HEK293T (cell line): Measurements from ENCODE around the gene ZNF76.
A peak's percentile ranks its signal among the peaks of the same experiment; 100 is the strongest.
"Not testable (repeated sequence)": the region's sequence is repeated elsewhere in the genome, so short reads cannot be mapped to it uniquely, and the experiment has no call there.

ENCODE experiments used
- CTCF ChIA-PET: fragments of 350-600 bp; formaldehyde crosslinking; extraction: SDS; loops from one replicate; lab custom pipeline; 2021; ENCODE audit warnings: antibody characterized with exemption, inconsistent platforms; lab: Yijun Ruan, JAX
- POLR2A ChIA-PET: fragments of 350-600 bp; formaldehyde crosslinking; extraction: SDS; loops from one replicate; lab custom pipeline; 2020; ENCODE audit warnings: antibody characterized with exemption, inconsistent platforms; lab: Yijun Ruan, JAX
- DNase-seq: peaks from one replicate; pipeline ENCODE4 v3.0.0; 2012; ENCODE audit warnings: mixed read lengths; ENCODE audit errors: extremely low spot score
- ARNT ChIP-seq: fragments of 450-650 bp; IDR thresholded peaks from 2 replicates; pipeline ENCODE4 v1.6.1; 2017; ENCODE audit warnings: mild to moderate bottlenecking
- BHLHE40 ChIP-seq: fragments of 450-650 bp; IDR thresholded peaks from 2 replicates; pipeline ENCODE4 v1.6.1; 2016; ENCODE audit warnings: mild to moderate bottlenecking, moderate library complexity, borderline replicate concordance
- CTBP1 ChIP-seq: fragments of 450-650 bp; IDR thresholded peaks from 2 replicates; pipeline ENCODE4 v1.6.1; 2016; ENCODE audit warnings: borderline replicate concordance
- ELF4 ChIP-seq: fragments of 450-650 bp; IDR thresholded peaks from 2 replicates; pipeline ENCODE4 v1.6.1; 2017; ENCODE audit warnings: antibody characterized with exemption
- FOXA1 ChIP-seq: fragments of 450-650 bp; IDR thresholded peaks from 2 replicates; pipeline ENCODE4 v1.6.1; 2016; ENCODE audit warnings: mild to moderate bottlenecking
- FOXK2 ChIP-seq: fragments of 450-650 bp; IDR thresholded peaks from 2 replicates; pipeline ENCODE4 v1.6.1; 2016; ENCODE audit warnings: mild to moderate bottlenecking
- FOXM1 ChIP-seq: fragments of 450-650 bp; IDR thresholded peaks from 2 replicates; pipeline ENCODE4 v1.6.1; 2017; ENCODE audit warnings: mild to moderate bottlenecking, borderline replicate concordance
- HDGF ChIP-seq: fragments of 450-650 bp; IDR thresholded peaks from 2 replicates; pipeline ENCODE4 v1.6.1; 2017; ENCODE audit warnings: antibody characterized with exemption, borderline replicate concordance
- L3MBTL2 ChIP-seq: fragments of 450-650 bp; conservative IDR thresholded peaks from 2 replicates; pipeline ENCODE4 v1.6.1; 2016; ENCODE audit warnings: mild to moderate bottlenecking
- LEF1 ChIP-seq: fragments of 450-650 bp; IDR thresholded peaks from 2 replicates; pipeline ENCODE4 v1.6.1; 2017; ENCODE audit warnings: mild to moderate bottlenecking, borderline replicate concordance
- NFRKB ChIP-seq: fragments of 450-650 bp; IDR thresholded peaks from 2 replicates; pipeline ENCODE4 v1.6.1; 2016; ENCODE audit warnings: mild to moderate bottlenecking, moderate library complexity
- SP1 ChIP-seq: fragments of 450-650 bp; IDR thresholded peaks from 2 replicates; pipeline ENCODE4 v1.6.1; 2017
- SUZ12 ChIP-seq: fragments of 450-650 bp; IDR thresholded peaks from 2 replicates; pipeline ENCODE4 v1.6.1; 2016; ENCODE audit warnings: mild to moderate bottlenecking
- TARDBP ChIP-seq: fragments of 450-650 bp; IDR thresholded peaks from 2 replicates; pipeline ENCODE4 v1.6.1; 2016
- ZNF384 ChIP-seq: fragments of 450-650 bp; IDR thresholded peaks from 2 replicates; pipeline ENCODE4 v1.6.1; 2016
- TF ChIP-seq, protein P1 (sequence below): fragments of 450-650 bp; IDR thresholded peaks from 2 replicates; pipeline ENCODE4 v1.6.1; 2016

ZNF76 gene

DNA sequence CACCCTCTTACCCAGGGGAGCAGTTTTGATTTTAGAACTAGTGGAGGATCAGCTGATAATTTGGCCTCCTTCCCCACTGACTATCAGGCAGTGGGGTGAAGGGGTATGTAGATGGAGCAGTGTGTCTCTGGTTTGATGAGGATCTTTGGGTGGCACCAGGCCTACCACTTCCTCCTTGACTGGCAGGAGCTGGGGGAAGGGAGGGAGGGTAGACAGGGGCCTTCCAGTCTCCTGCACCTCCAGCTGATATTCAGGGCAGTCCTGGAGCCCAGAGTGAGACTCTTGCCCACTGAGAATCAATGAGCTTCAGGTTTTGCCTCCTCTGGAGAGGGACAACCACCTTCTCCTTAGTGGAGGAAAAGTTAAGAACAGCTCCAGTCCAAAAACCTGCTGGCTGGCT is 41.3 kb downstream of the ZNF76 start:
- DNase-seq: no peak
- CTCF ChIA-PET: interaction anchor here (1.0 kb wide), 1 partner anchor 26 kb away, joined by 4 read pairs; no protein-coding TSS in a partner anchor
- POLR2A ChIA-PET: no interaction called here
- no peak for TF ChIP-seq CTBP1

DNA sequence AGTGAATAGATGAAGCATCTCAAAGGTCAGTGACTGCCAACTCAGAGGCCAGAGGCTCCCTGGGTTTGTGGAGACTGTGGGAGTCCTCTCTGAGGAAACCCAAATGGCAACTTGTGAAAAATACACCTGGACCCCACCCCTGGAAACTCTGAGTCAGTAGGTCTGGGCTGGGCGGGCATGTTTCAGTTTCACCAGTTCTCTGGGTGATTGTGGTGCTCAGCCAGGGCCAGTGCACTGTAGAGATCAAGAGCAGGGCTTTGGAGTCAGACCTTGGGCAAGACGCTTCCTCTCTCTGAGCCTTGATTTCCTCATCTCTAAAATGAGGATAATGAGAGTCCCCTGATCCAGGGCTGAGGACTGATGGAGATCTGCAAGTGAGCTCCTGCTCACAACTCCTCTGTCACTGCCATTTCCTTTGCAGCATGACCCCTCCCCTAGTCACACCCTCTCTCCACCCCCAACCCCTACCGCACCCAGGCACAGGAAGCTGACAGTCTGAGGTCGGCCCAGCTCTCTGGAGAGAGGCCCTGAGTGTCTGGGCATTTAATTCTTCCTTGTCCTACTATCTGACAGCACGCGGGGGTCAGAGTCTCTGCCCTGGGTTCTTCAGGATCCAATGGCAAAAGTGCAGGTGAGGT is 43.2 kb downstream of the ZNF76 start:
- POLR2A ChIA-PET: interaction anchor here (1.0 to 1.6 kb wide), 2 partner anchors 16 to 44 kb away, joined by 4 to 7 read pairs; partner anchors contain the start of gene ZNF76
- TF ChIP-seq NFRKB: no peak
- TF ChIP-seq ZNF384: no peak
- no peak for TF ChIP-seq SP1
- TF ChIP-seq LEF1: no peak
- TF ChIP-seq TARDBP: no peak
- no peak for TF ChIP-seq HDGF
- TF ChIP-seq CTBP1: no peak
- TF ChIP-seq FOXA1: no peak
- TF ChIP-seq FOXM1: no peak
- no peak for TF ChIP-seq ELF4
- TF ChIP-seq SUZ12: no peak
- TF ChIP-seq L3MBTL2: no peak
- TF ChIP-seq ARNT: no peak
- CTCF ChIA-PET: interaction anchor here (0.6 to 1.0 kb wide), 3 partner anchors 9 to 464 kb away, joined by 4 to 7 read pairs (median 5); no protein-coding TSS in a partner anchor
- DNase-seq: no peak

DNA sequence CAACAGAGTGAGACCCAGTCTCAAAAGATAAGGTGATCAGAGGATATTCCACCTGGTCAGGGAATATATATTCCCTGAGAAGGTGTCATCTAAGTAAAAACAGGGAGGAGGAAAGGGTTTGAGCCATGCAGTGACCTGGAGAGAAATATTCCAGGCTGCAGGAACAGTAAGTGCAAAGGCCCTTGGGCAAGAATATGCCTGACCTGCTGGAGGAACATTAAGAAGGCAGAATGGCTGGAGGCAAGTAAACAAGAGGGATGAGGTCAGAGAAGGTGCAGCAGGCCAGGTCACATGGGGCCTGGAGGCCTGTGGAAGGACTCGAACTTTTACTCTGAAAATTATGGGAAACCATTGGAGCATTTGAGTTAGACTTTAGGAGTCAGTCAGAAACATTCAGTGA is 44.8 kb downstream of the ZNF76 start:
- TF ChIP-seq SP1: no peak
- TF ChIP-seq ELF4: no peak
- no peak for TF ChIP-seq TARDBP
- DNase-seq: no peak
- POLR2A ChIA-PET: no interaction called here
- CTCF ChIA-PET: interaction anchor here (0.6 kb wide), 1 partner anchor 59 kb away, joined by 4 read pairs; no protein-coding TSS in a partner anchor

DNA sequence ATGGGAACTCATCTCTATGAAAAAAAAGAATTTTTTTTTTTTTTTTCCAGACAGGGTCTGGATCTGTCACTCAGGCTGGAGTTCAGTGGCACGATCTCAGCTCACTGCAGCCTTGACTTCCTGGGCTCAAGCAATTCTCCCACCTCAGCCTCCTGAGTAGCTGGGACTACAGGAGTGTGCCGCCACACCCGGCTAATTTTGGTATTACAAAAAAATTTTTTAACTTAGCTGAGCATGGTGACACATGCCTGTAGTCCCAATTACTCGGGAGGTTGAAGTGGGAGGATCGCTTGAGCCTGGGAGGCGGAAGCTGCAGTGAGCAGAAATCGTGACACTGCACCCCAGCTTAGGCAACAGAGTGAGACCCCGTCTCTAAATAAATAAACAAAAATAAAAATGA is 45.6 kb downstream of the ZNF76 start:
- ChIA-PET POLR2A (interaction anchor here (1.0 kb wide), 1 partner anchor 13 kb away, joined by 5 read pairs; no protein-coding TSS in a partner anchor), CTCF (interaction anchor here (0.6 to 0.8 kb wide), 6 partner anchors 9 to 1203 kb away, joined by 3 to 6 read pairs (median 4); no protein-coding TSS in a partner anchor)
- no peak for DNase-seq
- TF ChIP-seq FOXK2: no peak
- TF ChIP-seq, protein P1, sequence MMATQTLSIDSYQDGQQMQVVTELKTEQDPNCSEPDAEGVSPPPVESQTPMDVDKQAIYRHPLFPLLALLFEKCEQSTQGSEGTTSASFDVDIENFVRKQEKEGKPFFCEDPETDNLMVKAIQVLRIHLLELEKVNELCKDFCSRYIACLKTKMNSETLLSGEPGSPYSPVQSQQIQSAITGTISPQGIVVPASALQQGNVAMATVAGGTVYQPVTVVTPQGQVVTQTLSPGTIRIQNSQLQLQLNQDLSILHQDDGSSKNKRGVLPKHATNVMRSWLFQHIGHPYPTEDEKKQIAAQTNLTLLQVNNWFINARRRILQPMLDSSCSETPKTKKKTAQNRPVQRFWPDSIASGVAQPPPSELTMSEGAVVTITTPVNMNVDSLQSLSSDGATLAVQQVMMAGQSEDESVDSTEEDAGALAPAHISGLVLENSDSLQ: peak; percentile 49; the same call in 1 of the 2 replicates

DNA sequence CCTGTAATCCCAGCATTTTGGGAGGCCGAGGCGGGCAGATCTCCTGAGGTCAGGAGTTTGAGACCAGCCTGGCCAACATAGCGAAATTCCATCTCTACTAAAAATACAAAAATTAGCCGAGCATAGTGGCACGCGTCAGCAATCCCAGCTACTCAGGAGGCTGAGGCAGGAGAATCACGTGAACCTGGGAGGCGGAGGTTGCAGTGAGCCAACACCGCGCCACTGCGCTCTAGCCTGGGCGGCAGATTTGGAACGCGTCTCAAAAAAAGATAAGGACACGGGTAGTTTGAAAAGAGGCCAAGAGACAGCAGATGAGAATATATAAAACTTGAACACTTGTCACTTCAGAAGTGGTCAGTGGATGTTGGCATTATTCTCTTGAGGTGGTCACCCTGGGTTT is 47.6 kb downstream of the ZNF76 start:
- CTCF ChIA-PET: not testable (repeated sequence)

DNA sequence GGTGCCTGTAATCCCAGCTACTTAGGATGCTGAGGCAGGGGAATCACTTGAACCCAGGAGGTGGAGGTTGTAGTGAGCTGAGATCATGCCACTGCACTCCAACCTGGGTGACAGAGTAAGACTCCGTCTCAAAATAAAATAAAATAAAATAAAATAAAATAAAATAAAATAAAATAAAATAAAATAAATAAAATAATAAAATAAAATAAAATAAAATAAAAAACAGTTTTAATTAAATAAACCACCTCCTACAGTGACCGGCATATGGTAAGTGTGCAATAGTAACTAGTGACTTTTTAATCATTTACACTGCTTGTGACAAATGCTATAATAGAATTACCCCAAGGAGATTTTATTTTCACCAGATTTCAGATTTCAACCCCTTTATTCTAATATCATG is 49.0 kb downstream of the ZNF76 start:
- CTCF ChIA-PET: interaction anchor here (0.6 to 1.0 kb wide), 2 partner anchors 9 to 35 kb away, joined by 3 read pairs; no protein-coding TSS in a partner anchor
- POLR2A ChIA-PET, DNase-seq: not testable (repeated sequence)

More for the DNA sequence above, 47.6 kb downstream of the ZNF76 start:
- POLR2A ChIA-PET, DNase-seq: not testable (repeated sequence)

DNA sequence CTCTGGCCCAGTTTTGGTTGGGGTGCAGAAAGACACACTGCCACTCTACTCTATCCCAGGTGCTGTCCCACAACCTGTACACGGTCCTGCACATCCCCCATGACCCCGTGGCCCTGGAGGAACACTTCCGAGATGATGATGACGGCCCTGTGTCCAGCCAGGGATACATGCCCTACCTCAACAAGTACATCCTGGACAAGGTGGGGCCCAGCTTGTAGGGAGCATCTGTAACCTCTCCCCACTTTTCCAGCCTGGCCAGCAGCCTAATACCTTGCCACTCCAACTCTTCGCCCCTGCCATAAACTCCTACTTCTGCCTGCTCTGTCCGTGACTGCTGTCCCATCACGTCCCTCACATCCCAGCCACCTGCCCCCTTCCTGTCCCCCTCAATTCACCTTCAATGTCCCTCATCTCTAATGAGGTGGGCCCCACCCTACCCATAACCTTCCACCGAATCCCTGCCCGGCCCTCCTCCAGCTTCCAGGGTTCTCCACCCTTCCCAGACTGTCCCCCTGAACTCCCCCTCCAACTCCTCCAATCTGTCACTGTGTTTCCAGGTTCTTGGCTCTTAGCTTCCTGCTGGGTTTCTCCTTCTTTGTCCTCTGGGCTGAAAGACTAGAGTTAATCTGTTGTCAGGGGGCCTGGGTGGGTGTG is 50.2 kb downstream of the ZNF76 start:
- ChIA-PET CTCF (no interaction called here), POLR2A (interaction anchor here (1.6 kb wide), 1 partner anchor 8 kb away, joined by 6 read pairs; no protein-coding TSS in a partner anchor)
- no peak for TF ChIP-seq CTBP1
- TF ChIP-seq SP1: no peak
- TF ChIP-seq SUZ12: no peak
- no peak for TF ChIP-seq FOXK2
- DNase-seq: no peak

DNA sequence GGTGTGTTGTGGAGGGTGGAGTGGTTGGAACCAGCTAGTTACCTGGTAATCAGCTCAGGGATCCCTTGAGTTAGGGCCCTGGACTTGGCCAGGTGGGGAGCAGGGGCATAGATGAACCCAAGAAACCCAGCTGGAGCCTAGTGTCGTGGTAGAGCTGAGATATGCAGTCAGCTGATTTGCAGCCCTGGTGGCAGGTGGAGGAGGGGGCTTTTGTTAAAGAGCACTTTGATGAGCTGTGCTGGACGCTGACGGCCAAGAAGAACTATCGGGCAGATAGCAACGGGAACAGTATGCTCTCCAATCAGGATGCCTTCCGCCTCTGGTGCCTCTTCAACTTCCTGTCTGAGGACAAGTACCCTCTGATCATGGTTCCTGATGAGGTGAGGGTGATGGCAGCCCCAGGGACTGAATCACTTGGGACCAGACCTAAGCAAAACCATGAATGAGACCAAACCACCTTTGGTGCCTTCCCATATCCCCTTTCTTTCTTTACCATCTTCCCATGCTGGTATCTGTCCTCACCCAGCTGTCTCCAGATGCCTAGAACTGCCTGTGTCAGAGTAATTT is 50.8 kb downstream of the ZNF76 start:
- TF ChIP-seq FOXK2 (no peak), ARNT (no peak), SUZ12 (no peak), CTBP1 (no peak), FOXA1 (no peak), LEF1 (no peak), TARDBP (no peak), BHLHE40 (no peak), FOXM1 (no peak), L3MBTL2 (no peak), ZNF384 (no peak), NFRKB (no peak), ELF4 (no peak), SP1 (no peak), HDGF (no peak)
- TF ChIP-seq, protein P1: no peak
- POLR2A ChIA-PET: interaction anchor here (1.6 kb wide), 1 partner anchor 8 kb away, joined by 6 read pairs; no protein-coding TSS in a partner anchor
- no peak for DNase-seq
- CTCF ChIA-PET: no interaction called here
